SKM-1 treated with dmso at 0.1 percent for 144 hours (cell line): Measurements from ENCODE around the gene FFAR3.

Experiments
- DNase-seq: peaks from one replicate; lab custom pipeline; 2025; ENCODE audit not compliant: unreplicated experiment; lab: John Stamatoyannopoulos, UW

FFAR3 gene

DNA sequence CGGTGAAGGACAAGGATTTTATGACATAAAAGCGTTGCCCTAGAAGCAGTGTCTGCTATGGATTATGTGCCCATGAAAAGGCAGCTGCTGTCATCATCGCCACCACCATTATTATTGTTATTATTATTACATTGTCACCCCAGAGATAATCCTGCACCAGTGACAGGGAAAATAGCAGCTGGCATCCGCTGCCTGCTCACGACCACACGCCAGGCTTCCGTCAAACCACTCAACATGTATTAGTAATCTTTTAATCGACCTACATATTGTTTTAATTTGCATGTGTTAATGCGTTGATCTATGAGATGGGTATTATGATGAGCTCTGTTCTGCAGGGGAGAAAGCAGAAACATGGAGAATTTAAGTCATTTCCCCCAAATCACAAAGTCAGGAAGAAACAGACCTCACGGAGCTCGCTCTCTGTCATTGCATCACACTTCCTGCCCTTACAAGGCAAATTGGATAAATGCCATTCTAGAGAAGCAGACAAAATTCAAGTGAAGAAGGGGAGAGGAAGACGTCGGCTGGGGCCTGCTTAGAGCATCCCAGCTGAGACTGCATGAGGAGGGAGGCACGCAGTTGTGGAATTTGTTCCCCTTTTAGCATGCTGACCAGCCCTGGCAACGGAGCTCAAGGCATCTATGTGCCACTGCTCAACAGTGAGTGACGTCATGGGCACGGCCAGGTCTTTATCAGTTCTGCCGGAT is at the start of gene FFAR3:
Gene FFAR3 (plus strand): TSS at position 594 of the 707 bp plus-strand sequence. CDS start 431 bp downstream, outside the sequence.
- DNase-seq, result peak; percentile 71

DNA sequence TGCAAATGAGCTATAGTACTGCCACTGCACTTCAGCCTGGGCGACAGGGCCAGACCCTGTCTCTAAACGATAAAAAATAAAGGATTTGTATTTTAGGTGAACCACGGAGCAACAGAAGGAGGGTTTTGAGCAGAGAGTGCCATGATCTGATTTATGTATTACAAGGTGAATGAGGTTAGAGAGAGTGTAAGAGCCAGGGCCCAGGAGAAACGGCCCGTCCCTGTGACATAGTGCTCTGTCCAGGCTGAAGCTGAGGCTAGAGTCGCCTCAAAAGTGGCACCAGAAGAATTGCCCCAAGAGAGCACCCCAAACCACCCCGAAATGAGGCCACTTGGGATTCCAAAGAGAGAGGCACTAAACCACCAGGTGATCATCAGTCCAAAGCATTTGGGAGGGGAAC is 49.4 kb upstream of the FFAR3 start:
- no peak for DNase-seq

- no peak for DNase-seq
These were observed 48.6 kb upstream of the FFAR3 start for GRCh38 chr19:35309481-35310279.

- DNase-seq, result no peak
These were observed 47.9 kb upstream of the FFAR3 start for GRCh38 chr19:35310331-35310730.

GRCh38 chr19:35310811-35311465 is 47.3 kb upstream of the FFAR3 start:
- no peak for DNase-seq

GRCh38 chr19:35311901-35312665 is 46.2 kb upstream of the FFAR3 start:
- DNase-seq, result no peak

- no peak for DNase-seq
These were observed 44.7 kb upstream of the FFAR3 start for GRCh38 chr19:35313587-35313986.

DNA sequence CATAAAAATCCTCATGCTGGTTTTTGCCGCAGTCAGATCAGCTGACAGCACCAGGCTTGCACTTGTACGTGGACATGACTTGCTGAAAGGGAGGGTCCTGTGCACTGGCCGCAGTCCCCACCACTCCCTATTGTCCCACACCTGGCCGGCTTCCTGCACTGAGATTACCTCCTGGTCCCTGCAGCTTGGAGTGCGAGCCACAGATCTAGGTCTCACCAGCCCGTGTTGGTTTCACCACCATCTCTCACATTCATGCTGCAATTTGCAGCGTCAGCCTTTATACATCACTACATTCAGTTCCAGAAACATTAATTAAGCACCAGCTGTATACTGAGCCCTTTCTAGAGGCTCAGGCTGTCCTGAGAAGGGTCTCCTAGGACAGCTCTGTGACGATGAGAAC is 44.2 kb upstream of the FFAR3 start:
- no peak for DNase-seq

- no peak for DNase-seq
These were observed 43.3 kb upstream of the FFAR3 start for GRCh38 chr19:35314858-35315470.

- DNase-seq, result no peak
These were observed 42.4 kb upstream of the FFAR3 start for GRCh38 chr19:35315883-35316282.

DNA sequence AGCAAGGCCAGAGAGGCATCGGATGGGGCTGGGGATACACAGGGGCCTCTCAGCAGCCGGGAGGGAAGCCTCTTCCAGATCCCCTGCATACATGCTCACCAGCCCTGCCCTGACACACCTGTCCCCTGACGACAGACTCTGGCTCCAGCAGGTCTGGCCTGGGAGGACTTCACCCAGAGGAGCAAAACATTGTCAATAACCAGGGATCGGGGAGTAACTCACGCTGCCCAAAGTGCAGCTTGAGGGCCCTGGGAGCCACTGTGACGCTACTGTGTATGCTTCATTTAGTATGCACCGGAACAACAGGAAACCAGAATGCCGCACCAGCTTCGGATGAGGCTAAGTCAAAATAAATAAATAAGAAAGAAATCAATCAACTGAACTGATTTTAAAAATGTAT is 41.7 kb upstream of the FFAR3 start:
- no peak for DNase-seq

DNA sequence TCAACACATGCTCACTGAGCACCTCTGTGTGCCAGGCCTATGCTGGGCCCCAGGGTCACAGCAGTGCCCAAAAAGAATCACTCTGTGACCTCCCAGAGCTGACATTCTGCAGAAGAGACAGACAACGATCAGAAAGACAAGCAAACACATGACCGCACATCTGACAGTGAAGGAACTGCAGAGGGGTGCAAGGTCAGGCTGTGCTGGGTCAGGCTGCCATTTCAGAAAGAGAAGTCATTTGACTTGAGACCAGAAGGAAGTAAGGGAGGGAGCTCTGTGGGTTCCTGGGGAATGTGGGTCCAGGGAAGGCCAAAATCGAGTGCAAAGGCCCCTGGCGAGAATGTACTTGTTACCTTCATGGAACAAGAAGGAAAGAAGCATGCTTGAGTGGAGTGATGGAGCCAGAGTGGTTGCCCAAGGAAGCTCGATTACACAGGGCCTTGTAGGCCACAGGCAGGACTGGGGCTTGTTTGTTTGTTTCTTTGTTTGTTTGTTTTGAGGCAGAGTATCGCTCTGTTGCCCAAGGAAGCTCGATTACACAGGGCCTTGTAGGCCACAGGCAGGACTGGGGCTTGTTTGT is 40.7 kb upstream of the FFAR3 start:
- peak; percentile 30 for DNase-seq

DNA sequence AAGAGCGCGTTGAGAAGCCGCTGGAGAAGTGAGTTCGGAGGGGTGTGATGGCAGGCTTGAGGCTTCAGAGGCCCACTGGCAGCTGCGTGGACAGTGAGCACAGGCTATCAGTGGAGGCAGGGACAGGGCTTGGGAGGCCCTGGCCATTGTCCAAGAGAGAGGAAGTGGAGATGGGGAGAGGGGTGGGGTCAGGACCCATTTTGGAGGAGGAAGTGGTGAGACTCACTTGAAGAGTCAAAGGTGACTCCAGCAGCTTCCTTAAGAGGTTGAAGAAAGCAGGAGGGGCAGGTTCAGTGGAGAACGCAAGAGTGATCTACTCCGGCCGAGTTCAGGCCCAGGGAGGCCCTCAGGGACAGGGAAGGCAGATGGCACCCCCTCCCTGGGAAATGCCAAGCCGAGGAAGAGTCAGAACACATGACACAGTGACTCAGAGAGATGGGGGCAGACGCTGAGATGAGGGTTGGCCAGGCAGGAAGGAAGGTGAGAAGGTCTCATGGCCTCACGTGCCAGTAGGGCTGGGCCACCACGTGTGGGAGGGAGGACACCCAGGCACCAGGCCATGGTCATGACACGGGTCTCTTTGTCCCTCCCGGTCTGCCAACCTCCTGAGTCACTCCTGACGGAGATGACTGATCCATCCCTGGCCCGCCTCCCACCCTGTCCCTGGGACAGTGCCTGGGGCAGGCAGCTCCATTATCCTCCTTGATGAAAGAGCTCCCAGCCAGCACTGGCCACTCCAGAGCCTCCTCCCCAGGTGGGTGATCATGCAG is 39.4 kb upstream of the FFAR3 start:
- peak; percentile 36 for DNase-seq

DNA sequence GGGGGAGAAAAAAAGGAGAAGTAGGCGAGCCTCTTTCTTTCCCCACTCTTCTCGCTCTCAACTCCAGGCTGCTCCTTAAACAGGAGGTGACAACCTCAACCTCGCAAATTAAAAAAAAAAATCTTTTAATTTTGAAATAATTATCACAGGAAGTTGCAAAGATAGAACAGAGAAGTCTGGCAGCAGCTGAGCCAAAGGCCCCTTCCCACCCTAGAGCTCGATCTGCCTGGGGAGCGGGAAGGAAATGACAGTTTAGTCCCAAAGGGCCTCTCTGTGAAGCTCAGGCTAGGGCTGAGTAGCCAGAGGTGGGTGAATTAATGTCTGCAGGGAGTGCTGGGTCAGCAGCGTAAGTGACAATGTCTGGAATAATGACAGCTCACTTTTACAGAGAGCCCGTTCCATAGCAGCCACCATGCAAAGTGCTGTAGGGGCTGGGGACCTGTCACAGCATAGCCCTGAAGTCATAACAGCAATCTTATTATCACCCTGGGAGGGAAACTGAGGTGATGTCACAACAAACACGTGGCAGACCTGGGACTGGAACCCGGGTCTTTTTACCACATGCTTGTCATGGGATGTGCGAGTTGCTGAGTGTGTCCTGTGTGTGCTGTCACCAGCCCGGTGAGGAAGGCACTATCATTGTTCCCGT is 38.1 kb upstream of the FFAR3 start:
- DNase-seq, result peak; percentile 49

DNA sequence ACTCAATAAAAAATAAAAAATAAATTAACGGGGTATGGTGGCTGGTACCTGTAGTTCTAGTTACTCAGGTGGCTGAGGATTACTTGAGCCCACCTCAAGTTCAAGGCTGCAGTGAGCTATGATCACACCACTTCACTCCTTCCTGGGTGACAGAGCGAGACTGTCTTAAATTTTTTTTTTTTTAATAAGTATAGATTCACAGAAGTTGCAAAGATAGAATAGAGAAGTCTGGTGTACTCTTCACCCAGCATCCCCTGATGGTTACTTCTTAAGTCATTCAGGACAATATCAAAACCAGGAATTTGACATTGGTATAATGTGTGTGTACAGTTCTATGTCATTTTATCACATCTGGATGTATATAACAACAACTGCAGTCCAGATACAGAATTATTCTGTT is 37.0 kb upstream of the FFAR3 start:
- DNase-seq, result no peak

DNA sequence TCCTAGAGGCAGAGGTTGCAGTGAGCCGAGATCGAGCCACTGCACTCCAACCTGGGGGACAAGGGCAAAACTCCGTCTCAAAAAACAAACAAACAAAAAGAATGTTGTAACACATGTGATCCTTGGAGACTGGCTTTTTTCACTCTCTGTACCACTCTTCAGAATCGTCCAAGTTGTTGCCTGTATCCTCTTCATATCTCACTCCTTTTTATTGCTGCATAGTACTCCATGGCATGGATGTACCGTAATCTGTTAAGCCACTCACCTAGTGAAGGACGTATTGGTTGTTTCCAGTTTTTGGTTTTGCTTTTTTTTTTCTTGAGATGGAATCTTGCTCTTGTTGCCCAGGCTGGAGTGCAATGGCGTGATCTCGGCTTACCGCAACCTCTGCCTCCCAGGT is 36.2 kb upstream of the FFAR3 start:
- DNase-seq, result no peak

GRCh38 chr19:35327642-35328041 is 30.6 kb upstream of the FFAR3 start:
- DNase-seq, result no peak

DNA sequence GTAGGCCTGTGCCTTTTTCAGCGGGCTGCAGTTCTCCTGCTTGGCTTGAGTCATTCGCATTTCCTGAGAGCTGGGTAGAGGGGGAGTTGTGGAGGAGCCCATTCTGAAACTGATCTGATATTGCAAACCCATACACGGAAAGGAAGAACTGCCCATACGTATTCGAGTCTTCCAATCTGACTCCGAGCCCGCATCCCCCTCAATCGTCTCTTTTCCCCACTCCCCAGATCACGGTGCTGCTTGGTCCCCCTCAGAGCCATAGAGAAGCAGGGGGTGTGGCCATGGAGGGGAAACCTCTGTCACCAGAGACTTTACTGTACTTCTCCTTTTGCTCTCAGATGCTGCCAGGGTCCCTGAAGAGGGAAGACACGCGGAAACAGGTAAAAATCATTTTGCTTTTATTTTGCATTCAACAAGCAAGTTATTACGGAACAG is 29.4 kb upstream of the FFAR3 start, which contains the start of gene CD22:
Gene CD22 (plus strand): TSS at position 337 of the 435 bp plus-strand sequence. CDS start 2,854 bp downstream, outside the sequence.
- peak; percentile 37 for DNase-seq

DNA sequence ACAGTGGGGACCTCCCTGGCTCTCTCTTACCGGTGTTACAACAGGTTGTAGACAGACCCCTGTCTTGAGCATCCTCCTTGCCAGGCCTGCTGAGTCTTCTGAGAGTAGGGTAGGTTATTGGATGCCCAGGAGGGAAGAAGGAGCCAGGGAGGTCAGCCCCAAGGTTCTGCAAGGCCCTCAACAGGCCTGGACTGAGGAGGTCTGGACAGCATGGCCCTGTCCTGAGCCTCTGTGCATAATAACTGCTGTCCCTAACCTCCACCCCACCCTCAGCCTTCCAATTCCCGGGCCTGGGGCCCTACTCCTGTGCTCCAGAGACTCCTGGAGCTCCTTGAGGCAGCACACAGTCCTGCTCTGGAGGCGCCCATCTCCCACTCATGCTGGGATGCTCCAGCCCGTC is 28.9 kb upstream of the FFAR3 start:
- no peak for DNase-seq
